GM18511 (cell line): ENCODE results near the gene SAMD4A.
A peak's percentile ranks its signal among the peaks of the same experiment; 100 is the strongest.
"Not testable (repeated sequence)": the region's sequence is repeated elsewhere in the genome, so short reads cannot be mapped to it uniquely, and the experiment has no call there.

Experiments used
- ATAC-seq: cut with Tn5 transposase; IDR thresholded peaks from one replicate; pipeline ENCODE4 v1.9.1; 2021; ENCODE audit warnings: mild to moderate bottlenecking, moderate library complexity; ENCODE audit not compliant: unreplicated experiment

The SAMD4A gene

DNA sequence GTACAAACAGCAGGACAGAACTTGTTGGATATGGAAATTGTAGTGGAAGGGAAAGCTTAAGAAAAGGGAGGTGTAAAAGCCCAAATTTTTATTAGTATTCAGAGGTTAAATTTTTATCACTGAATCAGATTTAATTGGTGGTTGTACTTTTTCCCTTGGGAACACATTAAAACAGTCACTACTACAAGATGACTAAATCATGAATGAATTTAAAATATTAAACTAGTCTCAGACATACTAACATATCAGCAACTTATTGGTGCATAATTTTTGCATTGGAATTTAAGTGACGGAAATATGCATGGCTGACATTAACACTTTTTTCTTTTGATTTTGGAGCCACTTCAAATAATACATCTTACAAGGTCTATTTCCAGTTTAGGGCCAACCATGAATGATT is 27.6 kb downstream of the SAMD4A start:
- ATAC-seq, result no peak

DNA sequence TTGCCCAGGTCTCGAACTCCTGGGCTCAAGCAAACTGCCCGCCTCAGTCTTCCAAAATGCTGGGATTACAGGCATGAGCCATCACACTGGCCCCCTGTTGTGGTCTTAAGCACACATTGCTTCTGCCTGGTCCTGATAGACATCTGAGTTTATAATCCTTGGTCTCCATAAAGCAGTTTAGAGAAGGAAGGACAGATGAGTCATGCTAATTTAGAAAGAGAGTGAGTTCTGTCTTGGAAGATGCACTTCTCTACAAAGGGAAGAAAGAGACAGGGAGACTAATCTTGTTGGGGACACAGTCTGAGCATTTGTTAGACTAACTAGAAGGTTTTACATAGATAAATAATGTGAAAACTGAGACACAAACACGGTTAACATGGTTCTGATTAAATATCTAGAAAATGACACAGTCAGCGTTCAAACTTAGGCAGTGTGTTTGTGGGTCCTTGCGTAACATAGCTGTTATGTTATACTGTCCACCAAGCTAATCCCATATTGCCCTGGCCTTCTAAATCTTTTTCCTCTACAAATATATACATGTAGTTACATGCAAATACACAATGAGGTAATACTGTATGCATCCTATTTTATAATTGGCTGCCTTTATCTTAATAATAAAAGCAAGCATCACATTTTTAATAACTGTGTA is 31.0 kb downstream of the SAMD4A start:
- ATAC-seq, result no peak

DNA sequence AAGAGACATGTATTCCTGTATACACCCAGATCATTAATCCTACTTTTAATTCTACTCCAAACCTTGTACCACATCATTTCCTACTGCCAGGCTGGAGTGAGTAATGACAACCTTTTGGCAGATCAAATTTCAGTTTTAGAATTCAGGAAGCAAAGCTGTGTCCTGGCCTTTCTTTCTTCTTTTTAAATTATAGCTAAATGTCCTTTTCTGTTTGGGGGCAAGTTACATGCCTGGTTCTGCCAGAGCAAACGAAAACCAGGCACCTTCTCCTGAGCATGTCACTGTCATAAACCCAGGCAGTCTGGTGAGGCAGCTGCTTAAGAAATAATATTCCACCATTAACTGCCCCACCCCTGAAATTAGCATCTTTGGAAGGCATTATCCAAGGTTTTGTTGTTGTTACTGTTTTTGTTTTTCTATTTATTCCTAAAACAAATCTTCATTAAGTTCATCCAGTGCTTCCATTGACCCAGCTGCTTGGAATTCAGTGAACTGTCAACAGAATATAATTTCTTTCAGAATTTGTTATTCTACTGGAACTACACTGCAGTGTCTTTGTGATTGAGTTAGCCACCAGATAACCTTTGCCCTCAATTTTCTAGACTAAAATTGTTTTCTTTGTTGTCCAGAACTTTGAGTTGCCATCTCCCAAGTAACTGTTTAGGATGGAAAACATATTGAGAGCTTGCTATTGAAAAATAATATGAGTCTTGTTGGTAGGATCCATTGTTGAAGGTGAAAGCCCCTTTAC is 33.2 kb downstream of the SAMD4A start:
- ATAC-seq, result no peak

- no peak for ATAC-seq
These were observed 33.8 kb downstream of the SAMD4A start for GRCh38 chr14:54600717-54601109.

DNA sequence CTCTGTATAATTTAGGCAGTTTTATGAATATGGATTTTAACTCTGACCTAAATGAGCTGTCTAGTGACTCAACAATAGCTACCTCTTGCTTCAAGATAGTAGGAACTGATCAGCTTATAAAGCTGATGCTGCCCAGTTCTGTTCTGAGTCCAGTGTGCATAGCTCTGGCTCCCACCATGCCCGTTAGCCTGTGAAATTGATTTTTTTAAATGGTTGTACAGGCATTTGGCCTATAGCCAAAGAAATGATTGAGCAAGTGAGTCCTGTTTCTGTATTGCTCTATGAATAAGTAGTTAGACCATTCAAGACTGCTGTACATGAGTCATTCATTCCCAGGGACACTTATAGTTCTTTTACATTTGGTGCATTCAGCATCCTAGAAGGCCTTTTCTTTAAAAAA is 36.4 kb downstream of the SAMD4A start:
- ATAC-seq, result no peak

- no peak for ATAC-seq
These were observed 39.2 kb downstream of the SAMD4A start for GRCh38 chr14:54606178-54606577.

DNA sequence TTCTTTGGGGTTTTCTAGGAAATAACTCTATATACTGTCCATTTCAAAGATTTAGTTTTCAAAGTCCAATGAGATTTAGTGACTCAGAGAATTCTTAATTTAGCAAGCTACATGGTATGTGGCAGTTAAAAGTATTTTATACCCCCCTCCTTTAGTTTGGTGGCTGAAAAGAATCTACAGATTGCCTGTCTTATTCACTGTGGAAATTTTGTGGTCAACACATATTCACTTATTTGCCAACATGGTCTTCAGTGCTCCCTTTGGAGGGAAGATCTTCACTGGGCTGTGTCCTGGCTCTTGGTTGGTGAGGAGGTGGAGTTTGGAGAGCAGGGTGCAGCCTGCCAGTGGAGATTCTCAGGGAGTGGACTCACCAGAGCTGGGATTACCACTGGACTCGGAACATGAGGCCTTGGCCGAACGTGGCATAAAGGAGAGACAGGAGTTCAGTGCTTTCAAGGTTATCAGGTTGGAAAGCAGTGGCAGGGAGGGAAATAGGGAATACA is 39.8 kb downstream of the SAMD4A start:
- no peak for ATAC-seq

DNA sequence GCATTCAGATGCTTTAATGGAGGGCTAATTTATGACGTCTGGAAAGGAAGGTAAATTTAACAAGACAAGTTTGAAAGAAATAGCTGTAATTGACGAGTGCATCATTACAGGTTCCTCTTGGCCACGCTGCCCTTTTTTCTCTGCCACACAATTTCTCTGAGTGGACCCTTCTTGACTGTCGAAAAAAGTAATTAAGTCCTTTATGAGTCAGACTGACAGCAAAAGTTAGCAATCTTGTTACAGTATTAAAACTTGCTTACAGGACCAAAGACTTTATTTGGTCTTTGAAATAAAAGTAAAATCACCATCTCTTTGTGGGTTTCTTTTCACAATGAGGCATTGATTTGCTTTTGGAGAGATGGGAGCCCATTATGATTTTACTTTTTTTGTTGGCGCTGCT is 42.6 kb downstream of the SAMD4A start:
- ATAC-seq, result no peak

GRCh38 chr14:54610051-54610977 is 43.4 kb downstream of the SAMD4A start:
- no peak for ATAC-seq

GRCh38 chr14:54614296-54614695 is 47.4 kb downstream of the SAMD4A start:
- ATAC-seq, result no peak

DNA sequence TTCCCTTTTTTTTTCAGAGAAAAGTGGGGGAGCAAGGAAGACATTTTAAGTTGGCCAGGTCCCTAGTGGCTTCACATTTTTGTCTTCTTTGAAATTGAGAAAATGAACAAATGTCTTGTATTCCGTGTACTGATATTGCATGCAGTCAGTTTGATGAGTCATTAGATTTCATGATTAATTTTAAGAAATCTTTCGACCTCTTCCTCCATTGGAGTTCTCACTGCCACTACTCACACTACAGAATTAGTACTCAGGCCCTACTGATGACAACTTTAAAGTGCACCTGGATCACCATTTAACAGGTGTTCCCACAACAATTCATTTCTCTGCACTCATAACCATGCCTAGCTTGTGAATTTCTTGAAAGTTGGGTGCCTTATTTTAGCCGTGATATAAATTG is 50.5 kb downstream of the SAMD4A start:
- ATAC-seq, result no peak

DNA sequence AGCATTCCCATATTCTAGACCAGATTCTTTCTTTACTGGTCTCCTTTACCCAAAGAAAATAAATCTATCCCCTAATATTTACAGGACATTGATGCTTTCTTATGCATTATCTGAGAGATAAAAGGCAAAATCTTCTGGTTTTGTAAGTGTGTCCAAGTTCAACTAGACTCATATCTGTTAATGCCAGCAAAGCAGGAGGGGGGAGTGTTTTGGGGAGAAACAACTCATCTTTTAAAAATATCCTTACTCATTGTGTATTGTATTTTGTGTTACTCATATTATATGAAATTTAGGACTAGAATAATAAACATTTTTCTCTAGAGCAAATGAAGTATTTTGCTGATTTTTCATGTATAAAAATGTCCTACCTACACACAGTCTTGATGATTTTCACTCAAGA is 54.8 kb downstream of the SAMD4A start:
- ATAC-seq, result no peak

DNA sequence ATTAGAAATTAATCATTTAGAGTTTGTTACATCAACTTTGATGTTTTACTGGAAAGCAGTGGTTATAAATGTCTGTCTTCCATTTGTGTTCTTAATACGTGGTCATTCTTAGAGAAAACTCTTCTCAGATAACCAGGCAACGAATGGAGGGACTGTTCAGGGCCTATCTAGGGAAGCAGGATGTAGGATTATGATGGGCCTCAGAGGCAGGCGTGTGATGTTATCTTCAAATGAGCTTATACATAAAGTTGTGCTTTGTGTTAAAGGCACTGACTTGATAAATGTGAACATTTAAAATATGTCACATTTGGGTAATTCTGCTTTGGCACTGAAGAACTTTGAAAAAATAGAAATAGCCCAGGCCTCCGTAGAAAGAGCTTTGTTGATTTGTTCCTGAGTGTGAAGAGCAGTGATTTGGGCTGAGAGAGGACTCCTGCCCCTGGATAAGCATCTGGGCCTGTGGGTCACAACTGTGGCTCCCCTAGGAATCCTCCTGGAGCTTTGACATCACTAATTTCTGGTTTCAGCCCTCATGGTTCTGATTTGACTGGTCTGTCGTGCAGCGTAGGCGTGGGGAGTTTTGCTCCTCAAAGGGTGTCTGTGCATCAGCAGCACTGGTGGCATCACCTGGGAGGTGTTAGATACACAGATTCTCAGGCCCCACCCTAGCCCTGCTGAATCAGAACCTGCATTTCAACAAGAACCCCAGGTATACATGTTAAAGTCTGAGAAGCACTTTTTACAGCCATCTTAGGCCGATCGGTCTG is 55.4 kb downstream of the SAMD4A start:
- peak; percentile 88 for ATAC-seq

DNA sequence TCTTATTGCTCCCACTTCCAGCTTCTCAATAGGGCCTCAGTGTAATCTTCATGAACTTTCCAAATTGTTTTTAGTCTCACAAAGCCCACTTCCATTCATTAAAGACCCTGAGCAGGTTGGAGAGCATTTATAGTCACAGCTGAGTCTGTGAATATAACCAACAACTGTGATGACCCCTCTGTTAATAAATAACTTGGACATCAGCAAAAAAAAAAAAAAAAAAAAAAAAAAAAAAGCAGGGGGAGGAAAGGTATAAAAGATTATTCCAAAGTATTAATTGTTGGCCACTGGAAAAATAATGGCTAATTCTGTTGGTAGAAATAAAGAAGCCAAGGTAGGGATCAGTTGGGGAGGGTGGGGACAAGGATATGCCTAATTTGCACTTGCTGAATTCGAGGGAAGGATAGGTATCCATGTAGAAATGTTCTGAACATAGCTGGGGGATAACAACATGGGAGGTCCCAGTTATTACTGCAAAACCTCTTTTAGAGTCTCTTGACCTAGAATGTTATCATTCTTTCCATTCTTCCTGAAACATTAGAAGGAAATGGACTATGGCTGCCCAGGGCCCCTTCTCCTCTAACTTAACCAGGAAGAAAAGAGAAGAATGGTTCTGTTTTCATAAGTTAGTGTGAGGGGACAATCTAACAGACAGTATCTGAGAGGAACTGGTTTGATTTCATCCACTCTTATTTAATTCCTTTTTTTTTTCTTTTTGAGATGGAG is 56.5 kb downstream of the SAMD4A start:
- ATAC-seq, result no peak

DNA sequence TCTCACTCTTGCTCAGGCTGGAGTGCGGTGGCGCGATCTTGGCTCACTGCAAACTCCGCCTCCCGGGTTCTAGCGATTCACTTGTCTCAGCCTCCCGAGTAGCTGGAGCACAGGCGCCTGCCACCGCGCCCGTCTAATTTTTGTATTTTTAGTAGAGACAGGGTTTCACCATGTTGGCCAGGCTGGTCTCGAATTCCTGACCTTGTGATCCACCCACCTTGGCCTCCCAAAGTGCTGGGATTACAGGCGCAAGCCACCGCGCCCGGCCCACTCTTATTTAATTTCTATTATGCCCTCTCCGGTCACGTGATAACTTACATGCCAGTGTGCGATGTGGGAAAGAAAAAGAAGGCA is 57.1 kb downstream of the SAMD4A start:
- not testable (repeated sequence) for ATAC-seq

DNA sequence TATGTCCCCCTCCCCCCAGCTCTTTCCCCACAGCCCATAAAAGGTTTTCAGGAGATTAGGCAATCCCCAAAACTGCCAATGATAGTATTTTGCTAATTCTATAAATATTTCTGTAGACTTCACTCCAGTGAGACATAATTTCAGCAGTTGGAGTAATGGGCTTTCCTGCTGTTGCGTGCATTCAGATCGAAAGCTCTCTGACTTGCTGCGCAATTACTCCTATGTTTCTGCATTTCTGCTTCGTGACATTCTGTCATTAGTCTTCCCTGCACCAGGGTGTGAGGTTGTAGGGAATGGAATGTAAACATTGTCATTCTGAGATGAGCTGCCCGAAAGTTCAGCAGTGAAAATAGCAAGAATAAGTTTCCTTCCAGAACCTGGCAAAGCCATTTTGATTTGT is 58.2 kb downstream of the SAMD4A start:
- no peak for ATAC-seq

DNA sequence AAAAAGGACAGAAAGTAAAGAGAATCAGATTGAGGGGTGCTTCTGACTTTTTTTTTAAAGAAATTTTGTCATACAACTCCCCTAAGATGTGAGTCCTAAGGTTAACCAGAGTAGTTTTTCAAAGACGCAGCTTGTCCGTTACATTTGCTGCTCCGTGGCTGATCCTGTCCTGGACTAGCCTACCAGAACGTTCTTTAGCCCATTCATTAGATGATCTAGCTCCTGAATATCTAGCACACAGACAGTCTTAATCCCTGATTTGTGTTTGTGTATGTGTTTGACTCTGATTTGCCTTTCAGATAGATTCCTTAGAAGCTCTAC is 60.3 kb downstream of the SAMD4A start:
- peak; percentile 3 for ATAC-seq

GRCh38 chr14:54627540-54628363 is 60.8 kb downstream of the SAMD4A start:
- ATAC-seq, result peak; percentile 84

- ATAC-seq, result no peak
These were observed 62.3 kb downstream of the SAMD4A start for GRCh38 chr14:54629183-54629582.
